K562 (cell line): ENCODE measurements around the gene PPP6R1. TPM values are rescaled to one million over a fixed set of nuclear protein-coding genes. Genes with fewer than 3 reads are reported as not detected.

Experiments used
- ARID1B ChIP-seq: fragments of 450-650 bp; IDR thresholded peaks from 2 replicates; pipeline ENCODE4 v1.6.1; 2016; ENCODE audit warnings: antibody characterized with exemption, mild to moderate bottlenecking, inconsistent platforms
- CBX8 ChIP-seq: fragments of 200-600 bp; sonication (generic); IDR thresholded peaks from 2 replicates; pipeline ENCODE4 v1.6.1; 2012; ENCODE audit warnings: borderline replicate concordance, mixed run types, low read depth, mild to moderate bottlenecking, moderate library complexity, mixed read lengths, low read length, control low read depth, inconsistent platforms; ENCODE audit not compliant: poor library complexity, severe bottlenecking; ENCODE audit errors: extremely low read depth
- CTCFL ChIP-seq: IDR thresholded peaks from 2 replicates; pipeline ENCODE4 v1.6.1; 2011; ENCODE audit warnings: borderline replicate concordance, low read depth, mild to moderate bottlenecking, moderate library complexity, low read length; ENCODE audit not compliant: insufficient read depth, poor library complexity, severe bottlenecking
- HBP1 ChIP-seq: fragments of 450-650 bp; formaldehyde crosslinking; IDR thresholded peaks from 2 replicates; pipeline ENCODE4 v1.4.0; 2022; ENCODE audit warnings: missing genetic modification characterization
- HOMEZ ChIP-seq: fragments of 250-450 bp; sonication (Bioruptor Pico); IDR thresholded peaks from 2 replicates; pipeline ENCODE4 v1.4.0; 2020; ENCODE audit warnings: mild to moderate bottlenecking, moderate library complexity
- NCOR1 ChIP-seq: fragments of 450-650 bp; IDR thresholded peaks from 2 replicates; pipeline ENCODE4 v1.6.1; 2016; ENCODE audit warnings: mild to moderate bottlenecking, moderate library complexity
- NFE2 ChIP-seq: IDR thresholded peaks from 2 replicates; pipeline ENCODE4 v1.6.1; 2014; ENCODE audit warnings: antibody characterized with exemption, low read depth
- TSHZ1 ChIP-seq: fragments of 250-450 bp; sonication (Bioruptor Pico); IDR thresholded peaks from 2 replicates; pipeline ENCODE4 v1.4.0; 2020; ENCODE audit warnings: mild to moderate bottlenecking, moderate library complexity
- ZHX1 ChIP-seq: fragments of 150-350 bp; conservative IDR thresholded peaks from 2 replicates; pipeline ENCODE4 v1.6.1; 2014; ENCODE audit warnings: low read length
- ZNF830 ChIP-seq: fragments of 250-450 bp; sonication (Bioruptor Pico); IDR thresholded peaks from 2 replicates; pipeline ENCODE4 v1.5.0; 2021; ENCODE audit warnings: mild to moderate bottlenecking
- polyA plus RNA-seq, 8 experiments: library from polyadenylated mRNA; depleted of rRNA in 4 of 8; stranded (reverse) in 5 of 8; unstranded in 3 of 8; fragments of >200 nt; fragmentation: Nextera tagmentation in 2 of 8; fragmentation: Illumina TruSeq in 1 of 8; extraction: Ambion mirVana in 2 of 8; extraction: Trizol in 1 of 8; gene quantifications; 2 replicates each; pipeline versions ENCODE4 v1.2.1 to v1.2.3, GENCODE V29; 2011 to 2014; ENCODE audit warnings: inconsistent platforms in 1 of 8, missing spikeins in 1 of 8
- total RNA-seq, 7 experiments: library from RNA; depleted of rRNA in 6 of 7; stranded (reverse); fragments of >200 nt in 6 of 7; fragmentation: Illumina TruSeq in 2 of 7; extraction: Trizol in 2 of 7; gene quantifications; 2 replicates each; pipeline versions ENCODE4 v1.2.1 to v1.2.3, GENCODE V29; 2011 to 2021; ENCODE audit warnings: low replicate concordance in 1 of 7

Gene PPP6R1
- total and polyA plus RNA-seq, 9 of the 15 experiments (the other 6 are each of a cell fraction or from before 2014, with no cell fraction given) = 0.48 to 135 (median 37.2) TPM

- TF ChIP-seq CBX8 (no peak), CTCFL (no peak), ZHX1 (no peak), NFE2 (no peak), TSHZ1 (CRISPR knock-in tag) (0 out of 2 replicates have a peak, but pooled peaks have one; percentile 3), ZNF830 (CRISPR knock-in tag) (no peak), HBP1 (CRISPR knock-in tag) (peak; percentile 91; the same call in 1 of the 2 replicates), ARID1B (peak; percentile 78), HOMEZ (CRISPR knock-in tag) (no peak), NCOR1 (0 out of 2 replicates have a peak, but pooled peaks have one; percentile 22)
Observed at GRCh38 chr19:55270172-55270942, 11.5 kb upstream of the PPP6R1 start (continued).
